PFSK-1 (cell line): ENCODE data around the gene LYPLAL1.

Experiments used
- FOXP2 ChIP-seq: optimal IDR thresholded peaks from 2 replicates; pipeline ENCODE3; 2011; ENCODE audit warnings: borderline replicate concordance, control low read depth, inconsistent platforms; ENCODE audit not compliant: insufficient read depth; ENCODE audit errors: extremely low read length, extremely low read depth
- POLR2AphosphoS5 ChIP-seq: IDR thresholded peaks from 2 replicates; pipeline ENCODE4 v1.6.1; 2012; ENCODE audit warnings: low read depth, mild to moderate bottlenecking, control low read depth, low read length, moderate library complexity
- SIN3A ChIP-seq: IDR thresholded peaks from 2 replicates; pipeline ENCODE4 v1.6.1; 2012; ENCODE audit warnings: mild to moderate bottlenecking, low read length, moderate library complexity, borderline replicate concordance; ENCODE audit not compliant: insufficient read depth
- TAF1 ChIP-seq: IDR thresholded peaks from 2 replicates; pipeline ENCODE4 v1.6.1; 2012; ENCODE audit warnings: low read length, control low read depth, borderline replicate concordance; ENCODE audit not compliant: insufficient read depth
- TF ChIP-seq, protein P1 (sequence below), 2 experiments: IDR thresholded peaks; 2 replicates each; pipeline versions ENCODE4 v1.6.1 to v1.8.0; 2011 to 2012; ENCODE audit warnings: low read depth in 2 of 2, low read length in 2 of 2, control low read depth in 1 of 2, inconsistent platforms in 1 of 2, mild to moderate bottlenecking in 1 of 2, moderate library complexity in 1 of 2; ENCODE audit not compliant: insufficient read depth in 1 of 2

LYPLAL1 gene

DNA sequence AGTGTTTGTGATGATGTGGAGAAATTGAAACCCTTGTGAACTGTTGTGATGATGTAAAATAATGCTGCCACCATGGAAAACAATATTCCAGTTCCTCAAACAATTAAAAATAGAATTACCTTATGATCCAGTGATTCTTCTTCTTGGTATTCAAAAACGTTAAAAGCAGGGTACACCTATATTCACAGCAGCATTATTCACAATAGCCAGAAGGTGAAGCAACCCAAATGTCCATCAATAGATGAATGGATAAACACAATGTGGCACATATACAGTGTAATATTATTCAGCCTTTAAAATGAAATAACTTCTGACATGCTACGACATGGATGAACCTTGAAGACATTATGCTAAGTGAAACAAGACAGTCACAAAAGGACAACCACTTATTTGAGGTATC is 59.2 kb downstream of the LYPLAL1 start:
- TF ChIP-seq POLR2AphosphoS5 (no peak), SIN3A (no peak), TAF1 (no peak), FOXP2 (no peak)
- TF ChIP-seq, protein P1, sequence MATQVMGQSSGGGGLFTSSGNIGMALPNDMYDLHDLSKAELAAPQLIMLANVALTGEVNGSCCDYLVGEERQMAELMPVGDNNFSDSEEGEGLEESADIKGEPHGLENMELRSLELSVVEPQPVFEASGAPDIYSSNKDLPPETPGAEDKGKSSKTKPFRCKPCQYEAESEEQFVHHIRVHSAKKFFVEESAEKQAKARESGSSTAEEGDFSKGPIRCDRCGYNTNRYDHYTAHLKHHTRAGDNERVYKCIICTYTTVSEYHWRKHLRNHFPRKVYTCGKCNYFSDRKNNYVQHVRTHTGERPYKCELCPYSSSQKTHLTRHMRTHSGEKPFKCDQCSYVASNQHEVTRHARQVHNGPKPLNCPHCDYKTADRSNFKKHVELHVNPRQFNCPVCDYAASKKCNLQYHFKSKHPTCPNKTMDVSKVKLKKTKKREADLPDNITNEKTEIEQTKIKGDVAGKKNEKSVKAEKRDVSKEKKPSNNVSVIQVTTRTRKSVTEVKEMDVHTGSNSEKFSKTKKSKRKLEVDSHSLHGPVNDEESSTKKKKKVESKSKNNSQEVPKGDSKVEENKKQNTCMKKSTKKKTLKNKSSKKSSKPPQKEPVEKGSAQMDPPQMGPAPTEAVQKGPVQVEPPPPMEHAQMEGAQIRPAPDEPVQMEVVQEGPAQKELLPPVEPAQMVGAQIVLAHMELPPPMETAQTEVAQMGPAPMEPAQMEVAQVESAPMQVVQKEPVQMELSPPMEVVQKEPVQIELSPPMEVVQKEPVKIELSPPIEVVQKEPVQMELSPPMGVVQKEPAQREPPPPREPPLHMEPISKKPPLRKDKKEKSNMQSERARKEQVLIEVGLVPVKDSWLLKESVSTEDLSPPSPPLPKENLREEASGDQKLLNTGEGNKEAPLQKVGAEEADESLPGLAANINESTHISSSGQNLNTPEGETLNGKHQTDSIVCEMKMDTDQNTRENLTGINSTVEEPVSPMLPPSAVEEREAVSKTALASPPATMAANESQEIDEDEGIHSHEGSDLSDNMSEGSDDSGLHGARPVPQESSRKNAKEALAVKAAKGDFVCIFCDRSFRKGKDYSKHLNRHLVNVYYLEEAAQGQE (IDR thresholded peaks at IDR 0.05; ENCODE audit: insufficient read depth in 1 of 2, low read depth in 2 of 2, low read length in 2 of 2), result no peak

- no peak for TF ChIP-seq POLR2AphosphoS5
- TF ChIP-seq TAF1, result no peak
- TF ChIP-seq FOXP2, result no peak
- no peak for TF ChIP-seq SIN3A
- TF ChIP-seq, protein P1 (IDR thresholded peaks at IDR 0.05; ENCODE audit: insufficient read depth in 1 of 2, low read depth in 2 of 2, low read length in 2 of 2), result no peak
Measured at GRCh38 chr1:219235903-219236481, 62.3 kb downstream of the LYPLAL1 start.

DNA sequence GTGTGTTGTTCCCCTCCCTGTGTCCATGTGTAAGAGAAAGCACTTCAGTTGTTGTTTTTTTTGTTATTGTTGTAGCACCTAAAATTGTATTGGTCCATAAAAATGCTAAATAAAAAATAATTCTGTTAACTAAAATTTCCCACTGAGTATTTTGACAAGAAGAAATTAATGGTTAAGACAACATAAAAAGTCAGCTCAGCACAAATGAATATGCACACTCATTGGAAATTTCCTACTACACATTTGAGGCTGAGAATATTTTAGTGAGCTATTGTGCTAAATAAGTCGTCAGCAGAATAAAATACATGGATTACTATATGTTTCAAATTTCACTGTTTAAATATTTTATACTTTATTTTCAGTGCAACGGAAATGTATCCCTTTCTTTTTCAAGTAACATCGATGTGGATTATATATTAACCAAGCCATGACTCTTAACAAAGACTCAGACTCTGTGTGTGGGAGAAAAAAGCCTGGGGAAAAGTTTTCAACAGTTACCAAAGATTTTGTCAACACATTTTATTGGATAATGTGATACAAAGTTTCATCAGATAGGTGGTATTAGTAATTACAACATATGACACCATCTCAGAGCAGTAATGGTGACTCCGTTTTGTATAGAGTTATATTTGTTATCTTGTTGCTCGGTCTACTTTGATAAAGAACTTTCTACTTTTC is 63.4 kb downstream of the LYPLAL1 start:
- TF ChIP-seq TAF1, result no peak
- TF ChIP-seq SIN3A, result no peak
- no peak for TF ChIP-seq FOXP2
- TF ChIP-seq POLR2AphosphoS5, result no peak
- TF ChIP-seq, protein P1 (IDR thresholded peaks at IDR 0.05; ENCODE audit: insufficient read depth in 1 of 2, low read depth in 2 of 2, low read length in 2 of 2), result no peak

DNA sequence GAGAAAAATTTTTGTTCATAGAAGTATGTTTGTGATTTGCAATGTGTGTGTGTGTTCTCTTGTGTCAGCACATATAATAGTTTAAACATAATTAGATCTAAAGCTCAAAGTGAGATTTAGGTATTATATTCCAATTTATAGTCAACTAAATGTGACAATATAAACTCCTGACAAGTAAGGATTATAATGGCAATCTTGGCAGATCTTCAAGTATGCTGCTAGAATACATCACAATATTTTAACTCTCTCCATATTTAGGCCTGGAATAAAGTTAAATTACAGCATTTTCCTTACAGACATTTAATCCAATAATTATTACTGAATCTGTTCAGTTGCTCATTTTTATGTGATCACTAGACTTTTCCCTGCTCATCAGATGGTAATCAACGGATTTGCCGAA is 65.8 kb downstream of the LYPLAL1 start:
- TF ChIP-seq SIN3A, result no peak
- TF ChIP-seq, protein P1 (IDR thresholded peaks at IDR 0.05; ENCODE audit: insufficient read depth in 1 of 2, low read depth in 2 of 2, low read length in 2 of 2), result no peak
- no peak for TF ChIP-seq FOXP2
- TF ChIP-seq TAF1, result no peak
- TF ChIP-seq POLR2AphosphoS5, result no peak
